Ovary (tissue), 9 donors: ENCODE results near the gene PGBD5. TPM values are rescaled to one million over a fixed set of nuclear protein-coding genes. Genes with fewer than 3 reads are reported as not detected.

ENCODE experiments used
- DNase-seq, 5 donors: peaks; one replicate each; pipeline ENCODE4 v3.0.0-alpha.2; 2019 to 2020
- H3K27ac ChIP-seq, 2 donors: fragments of 200-600 bp; one replicate each; pipeline versions ENCODE4 v1.5.1 to v1.8.0; 2019 to 2022
- H3K27me3 ChIP-seq: fragments of 200-600 bp; one replicate; pipeline ENCODE4 v1.8.0; 2022
- H3K36me3 ChIP-seq: fragments of 200-600 bp; sonication (generic); one replicate; pipeline ENCODE4 v1.5.1; 2019
- H3K4me1 ChIP-seq: one replicate; pipeline ENCODE4 v1.8.1; 2013; ENCODE audit warnings: mild to moderate bottlenecking, moderate library complexity; ENCODE audit not compliant: insufficient read depth
- H3K4me3 ChIP-seq: fragments of 200-600 bp; sonication (generic); one replicate; pipeline ENCODE4 v1.5.1; 2017
- H3K9me3 ChIP-seq, 2 donors: fragments of 200-600 bp in 1 of 2; sonication (generic) in 1 of 2; one replicate each; pipeline versions ENCODE4 v1.5.1 to v1.8.1; 2013 to 2019; ENCODE audit warnings: mild to moderate bottlenecking in 1 of 2, moderate library complexity in 1 of 2
- EP300 ChIP-seq: sonication (generic); formaldehyde crosslinking; IDR thresholded peaks from one replicate; pipeline ENCODE4 v1.6.1; 2017; ENCODE audit warnings: antibody characterized with exemption
- POLR2A ChIP-seq: fragments of 450-650 bp; IDR thresholded peaks from one replicate; pipeline ENCODE4 v1.6.1; 2017; ENCODE audit warnings: antibody characterized with exemption, mild to moderate bottlenecking, moderate library complexity
- WGBS, 3 donors: extraction: QIAGEN DNeasy Blood & Tissue Kit in 1 of 3; methylation state at CpG; one replicate each; pipeline versions ENCODE4 v1.1.5 to v1.1.7; 2013 to 2017; 5-methylcytosine and 5-hydroxymethylcytosine counted together
- intact Hi-C, 4 donors: fragments of 100-400 bp; cut with DNase I; formaldehyde crosslinking; loops; one replicate each; pipeline versions ENCODE4 v1.11.0 to v1.15.1; 2022 to 2023
- polyA plus RNA-seq, 2 donors: library from polyadenylated mRNA; stranded (reverse); fragments of 200-250 nt in 1 of 2; fragments of 350-450 nt in 1 of 2; fragmentation: Illumina TruSeq in 1 of 2; extraction: RNeasy Lipid Tissue Mini Kit (QIAGEN cat#74804) in 1 of 2; gene quantifications; one replicate each; pipeline ENCODE4 v1.2.3, GENCODE V29; 2013 to 2014
- total RNA-seq, 7 donors: library from RNA; depleted of rRNA in 2 of 7; stranded (reverse); fragments of >200 nt in 2 of 7; fragmentation: NEBNext Ultra II Directional in 3 of 7; extraction: Animal tissue kit (Norgen Biotek cat#: 25700) in 3 of 7; gene quantifications; one replicate each; pipeline versions ENCODE4 v1.1.0 to v1.2.4, GENCODE V29; 2016 to 2023
- TF ChIP-seq, protein P1 (sequence below), 3 donors: fragments of 450-650 bp in 2 of 3; fragments of 200-600 bp in 1 of 3; IDR thresholded peaks; one replicate each; pipeline versions ENCODE4 v1.5.1 to v1.8.0; 2016 to 2022; ENCODE audit warnings: antibody characterized with exemption in 3 of 3, mild to moderate bottlenecking in 1 of 3
- donor health status: DM: no; HTN: no; CAD: no; lungs with moderate emphysema.
- donor health status: DM: no; HTN: no; CAD: no.
- donor health status: Bipolar disorder and iron deficiency.
- donor health status: DM: yes; HTN: yes; CAD: no.
- donor health status: DM: no; HTN: no; CAD: no.
- donor health status: DM: yes; HTN: yes; CAD: no.

The PGBD5 gene
- total and polyA plus RNA-seq, 9 donors, result 0.12 to 2.6 (median 1.1) TPM

DNA sequence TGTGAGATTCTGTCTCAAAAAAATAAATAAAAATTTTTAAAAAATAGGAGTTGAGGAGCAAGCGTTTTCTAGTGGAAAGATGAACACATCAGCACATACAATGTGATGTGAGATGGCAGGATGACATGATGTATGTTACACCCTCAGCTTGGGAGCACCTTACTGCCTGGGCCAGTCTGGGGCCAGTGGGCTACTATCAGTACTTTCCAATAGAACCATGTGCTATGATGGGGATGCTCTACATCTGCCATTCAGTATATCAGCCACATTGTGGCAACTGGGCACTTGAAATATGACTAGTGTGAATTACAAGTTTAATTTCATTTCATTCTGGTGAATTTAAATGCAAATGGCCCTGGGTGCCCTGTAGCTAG is 156.0 kb downstream of the PGBD5 start:
- WGBS, 3 donors, result 86 to 89% (median 88%) methylated on average over 1 of the region's 1 CpG
- H3K27me3 ChIP-seq, result no peaks in the 10 kb centered on the region
- DNase-seq, result peak in 1 of 5 donors; percentile 4
- H3K4me3 ChIP-seq, result no peak overlapping the region
- intact Hi-C loops, result no loop called here
- peaks cover 6% of the 10 kb centered on the region for H3K4me1 ChIP-seq
- TF ChIP-seq POLR2A (no peak), EP300 (no peak)
- TF ChIP-seq, protein P1, sequence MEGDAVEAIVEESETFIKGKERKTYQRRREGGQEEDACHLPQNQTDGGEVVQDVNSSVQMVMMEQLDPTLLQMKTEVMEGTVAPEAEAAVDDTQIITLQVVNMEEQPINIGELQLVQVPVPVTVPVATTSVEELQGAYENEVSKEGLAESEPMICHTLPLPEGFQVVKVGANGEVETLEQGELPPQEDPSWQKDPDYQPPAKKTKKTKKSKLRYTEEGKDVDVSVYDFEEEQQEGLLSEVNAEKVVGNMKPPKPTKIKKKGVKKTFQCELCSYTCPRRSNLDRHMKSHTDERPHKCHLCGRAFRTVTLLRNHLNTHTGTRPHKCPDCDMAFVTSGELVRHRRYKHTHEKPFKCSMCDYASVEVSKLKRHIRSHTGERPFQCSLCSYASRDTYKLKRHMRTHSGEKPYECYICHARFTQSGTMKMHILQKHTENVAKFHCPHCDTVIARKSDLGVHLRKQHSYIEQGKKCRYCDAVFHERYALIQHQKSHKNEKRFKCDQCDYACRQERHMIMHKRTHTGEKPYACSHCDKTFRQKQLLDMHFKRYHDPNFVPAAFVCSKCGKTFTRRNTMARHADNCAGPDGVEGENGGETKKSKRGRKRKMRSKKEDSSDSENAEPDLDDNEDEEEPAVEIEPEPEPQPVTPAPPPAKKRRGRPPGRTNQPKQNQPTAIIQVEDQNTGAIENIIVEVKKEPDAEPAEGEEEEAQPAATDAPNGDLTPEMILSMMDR (IDR thresholded peaks at IDR 0.05), result no peak
- H3K27ac ChIP-seq, result no peak overlapping the region
- H3K9me3 ChIP-seq, result no peaks in the 10 kb centered on the region
- no peaks in the 10 kb centered on the region for H3K36me3 ChIP-seq

DNA sequence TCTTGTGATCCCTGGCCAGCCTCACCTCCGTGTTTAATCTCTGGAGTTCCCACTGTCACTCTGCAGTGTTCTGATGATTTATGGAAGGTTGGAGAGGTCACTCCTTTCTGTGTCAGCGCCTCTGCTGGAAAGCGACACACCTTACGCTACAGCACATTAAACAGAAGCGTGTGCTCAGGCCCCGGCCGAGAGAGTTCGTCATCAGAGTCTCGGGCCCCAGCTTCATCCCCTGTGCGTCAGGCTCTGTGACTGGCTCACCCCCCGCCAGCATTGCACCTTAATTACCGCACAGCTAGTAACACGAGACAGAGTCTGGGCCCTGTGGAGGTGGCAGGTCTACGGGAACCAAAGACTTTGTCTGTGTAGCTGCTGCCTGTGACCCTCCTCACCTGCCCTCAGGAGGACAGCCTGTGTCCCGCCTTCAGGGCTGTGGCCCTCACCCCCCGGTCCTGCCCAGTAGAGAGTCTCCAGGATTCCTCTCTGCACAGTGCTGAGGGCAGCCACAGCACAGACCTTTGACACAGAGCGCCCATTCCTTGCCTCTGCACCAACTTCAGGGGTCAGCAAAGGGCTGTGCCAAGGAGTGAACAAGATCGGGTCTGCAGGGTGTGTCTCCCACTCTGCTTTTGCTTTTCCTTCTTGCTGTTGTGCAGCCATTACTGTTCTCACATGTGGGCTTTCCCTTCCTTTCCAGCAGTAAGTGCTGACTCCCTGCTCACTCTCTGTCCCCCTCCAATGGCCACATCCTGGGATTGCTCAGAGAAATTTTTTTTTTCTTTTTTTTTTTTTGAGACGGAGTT is 157.6 kb downstream of the PGBD5 start:
- Histone ChIP-seq H3K36me3 (no peaks in the 10 kb centered on the region), H3K27me3 (no peaks in the 10 kb centered on the region), H3K4me3 (no peak overlapping the region), H3K27ac (no peak overlapping the region), H3K4me1 (peaks cover 6% of the 10 kb centered on the region), H3K9me3 (no peaks in the 10 kb centered on the region)
- intact Hi-C loops, result no loop called here
- 84 to 85% (median 85%) methylated on average over 19 of the region's 19 CpGs for WGBS, 3 donors
- TF ChIP-seq POLR2A (no peak), EP300 (no peak)
- TF ChIP-seq, protein P1 (IDR thresholded peaks at IDR 0.05), result peak in 2 of 3 donors; percentile 28 to 32
- peak in 2 of 5 donors; percentile 37 to 39 for DNase-seq

DNA sequence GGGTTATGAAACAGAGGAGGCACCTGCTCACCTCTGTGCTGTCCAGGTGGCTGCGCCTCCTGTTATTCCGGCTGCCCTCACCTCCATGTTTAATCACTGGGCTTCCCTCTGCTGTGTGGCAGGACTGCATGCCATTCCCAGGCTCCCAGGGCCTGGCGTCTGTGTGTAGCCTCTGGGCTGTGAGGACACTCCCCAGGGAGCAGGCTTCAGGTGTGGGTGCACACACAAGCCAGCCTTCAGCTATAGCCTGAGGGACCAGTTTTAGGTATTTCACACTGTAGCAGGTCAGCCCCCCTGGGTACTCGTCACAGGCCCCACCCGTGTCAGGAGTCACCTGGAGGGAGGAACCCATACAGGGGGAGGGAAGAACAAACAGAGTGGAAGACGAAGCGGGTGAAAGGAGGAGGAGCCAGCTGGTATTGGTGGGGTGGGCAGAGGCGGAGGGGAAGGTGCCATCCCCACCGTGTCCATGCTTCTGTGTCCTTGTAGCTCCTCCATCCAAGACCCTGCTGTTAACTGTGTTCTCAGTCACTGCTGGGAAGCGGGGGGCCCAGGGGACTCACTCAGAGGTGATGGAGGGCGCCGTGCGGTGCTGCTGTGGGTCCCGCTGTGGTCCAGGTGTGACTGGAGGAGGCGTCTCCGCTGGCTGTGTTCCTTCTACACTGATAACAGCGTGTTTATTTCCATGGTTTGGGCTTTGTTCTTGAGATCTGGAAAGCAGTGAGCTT is 158.6 kb downstream of the PGBD5 start:
- H3K27ac ChIP-seq, result no peak overlapping the region
- intact Hi-C loops, result no loop called here

DNA sequence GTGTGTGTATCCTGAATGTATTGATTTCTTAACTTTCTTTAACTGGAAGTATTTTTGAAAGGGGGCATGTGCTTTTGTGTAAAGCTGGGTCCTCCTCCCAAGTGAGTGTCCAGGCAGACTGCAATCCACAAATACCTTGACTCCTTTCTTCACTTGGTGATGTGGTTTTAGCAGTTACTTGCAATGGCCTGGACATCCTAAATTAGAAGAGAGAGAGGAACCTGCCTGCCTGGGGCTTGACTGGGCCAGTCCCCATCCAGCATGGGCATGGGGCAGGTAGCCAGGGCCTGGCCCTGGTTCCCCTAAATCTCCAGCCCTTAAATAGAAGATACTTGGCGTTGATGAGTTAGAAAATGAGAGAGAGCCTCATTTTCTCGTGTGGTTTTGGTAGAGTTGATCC is 159.7 kb downstream of the PGBD5 start:
- 23 to 55% (median 23%) methylated on average over 2 of the region's 2 CpGs for WGBS, 3 donors

More for the DNA sequence above, 158.6 kb downstream of the PGBD5 start:
- no peak overlapping the region for H3K4me3 ChIP-seq
- DNase-seq, result peak in 2 of 5 donors; percentile 14 to 32
- H3K36me3 ChIP-seq, result no peaks in the 10 kb centered on the region
- H3K4me1 ChIP-seq, result peaks cover 6% of the 10 kb centered on the region
- TF ChIP-seq, protein P1 (IDR thresholded peaks at IDR 0.05), result no peak
- TF ChIP-seq POLR2A (no peak), EP300 (no peak)
- 84 to 88% (median 86%) methylated on average over 17 of the region's 17 CpGs for WGBS, 3 donors
- no peaks in the 10 kb centered on the region for H3K27me3 ChIP-seq
- no peaks in the 10 kb centered on the region for H3K9me3 ChIP-seq

More for the DNA sequence above, 159.7 kb downstream of the PGBD5 start:
- no peak overlapping the region for H3K27ac ChIP-seq
- intact Hi-C loops, result no loop called here
- no peaks in the 10 kb centered on the region for H3K36me3 ChIP-seq
- peaks cover 6% of the 10 kb centered on the region for H3K4me1 ChIP-seq
- no peaks in the 10 kb centered on the region for H3K27me3 ChIP-seq
- DNase-seq, result peak in 1 of 5 donors; percentile 15
- no peak overlapping the region for H3K4me3 ChIP-seq
- H3K9me3 ChIP-seq, result no peaks in the 10 kb centered on the region
- TF ChIP-seq POLR2A, result no peak
- no peak for TF ChIP-seq EP300
- TF ChIP-seq, protein P1 (IDR thresholded peaks at IDR 0.05), result no peak
